HG02678 (cell line): ENCODE results near the gene PLXNA4.
"Not testable (repeated sequence)": the region's sequence is repeated elsewhere in the genome, so short reads cannot be mapped to it uniquely, and the experiment has no call there.

Experiments used
- ATAC-seq: cut with Tn5 transposase; IDR thresholded peaks from one replicate; pipeline ENCODE4 v1.9.1; 2021; ENCODE audit warnings: mild to moderate bottlenecking, moderate library complexity; ENCODE audit not compliant: unreplicated experiment

Gene PLXNA4

DNA sequence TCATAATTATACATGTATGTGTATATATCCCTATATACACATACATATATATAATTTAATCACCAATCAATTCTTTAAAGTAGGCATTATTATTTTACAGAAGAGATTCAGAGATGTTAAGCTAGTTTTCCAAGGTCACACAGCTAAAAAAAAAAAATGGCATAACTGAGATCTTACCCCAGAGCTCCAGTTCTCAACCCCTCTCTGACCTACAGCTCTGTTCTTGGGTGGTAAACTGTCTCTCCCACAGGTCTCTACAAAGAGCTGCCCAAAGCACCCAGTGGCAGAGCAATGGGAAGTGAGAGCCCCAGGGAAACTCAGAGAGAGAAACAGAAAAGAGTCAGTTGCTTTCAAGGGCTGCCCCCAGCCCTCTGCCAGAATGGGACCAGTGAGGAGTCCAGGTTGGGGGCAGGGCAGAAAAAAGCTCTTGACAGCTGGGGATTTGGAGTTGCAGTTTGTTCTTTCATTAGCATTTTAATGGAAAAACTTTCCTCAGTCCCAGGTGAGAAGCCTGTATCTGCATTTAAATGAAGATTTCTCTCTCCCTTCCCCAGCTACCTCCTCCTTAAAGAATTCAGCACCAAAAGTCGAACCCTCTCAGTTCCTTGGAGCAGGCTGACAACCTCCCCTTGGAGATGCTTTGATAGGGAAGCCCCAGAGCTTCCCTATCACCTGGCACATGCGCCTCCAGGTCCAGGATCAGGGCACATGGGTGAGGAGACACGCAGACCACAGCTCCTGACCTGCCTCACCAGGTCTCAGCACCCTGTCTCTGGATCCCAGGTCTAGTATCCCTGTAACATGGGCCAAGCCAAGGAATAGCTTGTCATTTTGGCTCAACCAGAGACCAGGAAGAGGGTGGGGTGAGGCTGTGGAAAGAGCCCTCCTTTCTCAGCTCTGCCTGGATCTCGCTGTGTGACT is 388.1 kb downstream of the PLXNA4 start:
- ATAC-seq: no peak

DNA sequence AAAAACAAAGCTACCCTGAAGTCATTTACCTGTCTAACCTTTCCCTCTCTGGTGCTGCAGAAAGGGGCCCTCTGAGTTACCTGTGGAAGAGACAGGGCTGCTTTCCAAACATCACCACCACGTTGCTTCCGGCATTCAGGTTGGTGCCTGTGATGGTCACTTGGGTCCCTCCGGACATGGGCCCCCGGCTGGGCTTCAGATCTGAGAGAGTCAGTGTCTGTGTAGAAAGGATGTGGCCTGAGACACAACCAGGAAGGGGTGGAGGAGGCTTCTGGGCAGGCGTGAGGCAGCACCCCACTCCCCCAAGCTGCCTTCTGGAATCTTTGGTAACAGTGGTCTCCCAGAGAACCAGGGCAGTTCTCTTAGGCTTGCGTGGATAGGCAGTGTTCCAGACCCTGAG is 388.9 kb downstream of the PLXNA4 start:
- no peak for ATAC-seq

DNA sequence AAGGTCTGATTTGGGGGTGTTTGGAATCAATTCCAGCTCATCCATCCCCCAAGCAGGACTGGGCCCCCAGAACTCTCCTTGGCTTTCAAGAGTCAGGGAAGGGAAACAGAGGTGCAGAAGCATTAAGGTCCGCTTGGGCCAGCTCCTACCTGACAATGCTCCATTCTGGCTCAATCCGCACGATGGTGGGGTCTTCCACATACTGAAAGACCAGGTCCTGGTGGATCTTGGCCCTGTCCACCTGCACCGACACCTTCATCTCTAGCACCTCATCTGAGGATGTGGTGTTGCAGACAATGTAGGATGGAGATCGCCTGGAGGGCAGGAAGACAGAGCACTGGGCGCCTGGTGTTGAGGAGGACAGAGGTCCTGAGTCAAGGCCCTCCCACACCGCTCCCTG is 391.1 kb downstream of the PLXNA4 start:
- ATAC-seq: no peak

DNA sequence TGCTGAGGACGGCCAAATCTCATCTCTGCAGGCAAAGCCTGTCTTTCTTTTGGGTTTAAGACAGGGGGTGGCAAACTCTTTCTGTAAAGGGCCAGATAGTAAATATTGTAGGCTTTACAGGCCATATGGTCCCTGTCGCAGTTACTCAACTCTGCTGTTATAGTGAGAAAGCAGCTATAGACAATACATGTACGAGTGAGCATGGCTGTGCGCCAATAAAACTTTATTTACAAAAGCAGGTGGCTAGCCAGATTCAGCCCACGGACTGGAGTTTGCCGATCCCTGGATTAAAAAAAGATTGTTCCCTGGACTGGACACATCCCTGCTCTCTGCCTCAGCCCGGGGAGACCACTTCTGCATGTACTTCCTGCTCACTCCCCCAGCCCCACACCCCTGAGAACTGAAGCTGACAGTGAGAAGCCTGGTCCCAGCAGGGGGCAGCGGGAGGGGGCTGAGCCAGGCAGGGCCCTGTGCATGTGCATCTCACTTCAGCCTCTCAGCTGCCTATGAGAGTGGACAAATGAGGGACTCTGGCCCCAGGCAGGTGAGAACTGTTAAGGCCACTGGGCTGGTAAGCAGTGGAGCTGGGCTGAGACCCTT is 392.4 kb downstream of the PLXNA4 start:
- ATAC-seq: no peak

DNA sequence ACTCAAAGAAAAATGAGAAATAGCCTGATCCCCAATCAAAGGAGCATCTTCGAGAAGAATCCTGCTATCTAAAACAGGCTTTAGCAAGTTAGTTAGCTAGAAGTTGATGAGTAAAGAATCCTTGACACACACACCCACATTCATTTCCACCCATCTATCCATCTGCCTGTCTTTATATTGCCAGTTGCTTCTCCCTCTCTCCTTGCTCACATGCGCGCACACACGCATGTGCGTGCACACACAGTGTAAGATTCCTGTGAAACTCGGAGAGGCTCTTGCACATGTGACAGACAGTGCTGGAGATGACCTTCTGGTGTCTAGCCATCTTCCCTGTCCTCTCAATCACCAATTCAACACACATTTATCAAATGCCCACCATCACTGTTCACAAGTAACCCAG is 393.3 kb downstream of the PLXNA4 start:
- ATAC-seq: no peak

DNA sequence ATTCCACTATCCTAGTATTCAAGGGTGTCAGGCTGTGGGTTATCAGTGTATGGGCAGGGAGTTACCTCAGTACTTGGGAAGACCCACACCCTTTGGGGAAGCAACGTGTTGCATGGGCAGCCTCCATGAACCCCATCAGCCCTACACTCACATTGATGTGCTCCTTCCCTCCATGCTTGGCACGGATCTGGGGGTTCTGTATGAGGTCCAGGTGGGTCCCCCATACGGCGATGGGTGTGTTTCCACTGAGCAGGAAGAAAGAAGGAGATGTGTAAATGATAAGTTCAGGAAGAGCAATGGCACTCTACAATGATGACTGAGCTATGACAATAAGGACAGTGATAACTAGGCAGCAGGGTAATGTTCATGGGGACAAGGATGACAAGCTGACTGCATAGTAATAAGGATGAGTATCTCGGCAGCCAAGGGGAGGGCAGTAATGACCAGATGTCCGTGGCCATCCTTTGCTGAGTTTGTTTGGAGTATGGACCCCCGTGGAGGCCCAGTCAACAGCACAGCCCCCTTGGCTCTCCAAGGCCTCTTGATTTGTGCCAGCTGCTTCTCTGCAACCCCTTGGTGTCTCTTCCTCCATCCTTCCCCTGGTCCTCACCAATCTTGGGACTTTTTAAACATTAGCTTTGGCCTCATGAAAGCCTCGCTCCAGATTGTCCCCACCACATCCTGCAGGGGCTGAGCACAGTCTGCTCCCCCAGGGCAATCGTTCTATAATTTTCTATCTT is 394.2 kb downstream of the PLXNA4 start:
- no peak for ATAC-seq

DNA sequence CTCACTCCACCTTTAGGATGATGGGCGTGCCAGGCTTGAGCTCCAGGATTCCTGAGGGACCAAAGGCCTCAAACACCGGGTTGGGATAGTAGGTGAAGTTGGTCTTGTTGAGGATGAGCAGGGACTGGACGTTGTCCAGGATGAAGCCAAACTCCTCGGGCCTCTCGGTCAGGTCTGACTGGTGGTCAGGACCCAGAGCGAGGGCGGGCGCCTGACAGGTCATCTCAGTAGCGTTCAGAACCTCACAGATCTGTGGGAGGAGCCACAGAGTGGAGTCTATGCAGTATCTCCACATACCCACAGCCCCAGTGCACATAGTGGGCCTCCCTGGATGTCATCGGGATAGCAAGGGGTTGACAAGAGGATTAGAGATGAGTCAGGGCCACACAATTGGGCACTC is 394.9 kb downstream of the PLXNA4 start:
- ATAC-seq: no peak

DNA sequence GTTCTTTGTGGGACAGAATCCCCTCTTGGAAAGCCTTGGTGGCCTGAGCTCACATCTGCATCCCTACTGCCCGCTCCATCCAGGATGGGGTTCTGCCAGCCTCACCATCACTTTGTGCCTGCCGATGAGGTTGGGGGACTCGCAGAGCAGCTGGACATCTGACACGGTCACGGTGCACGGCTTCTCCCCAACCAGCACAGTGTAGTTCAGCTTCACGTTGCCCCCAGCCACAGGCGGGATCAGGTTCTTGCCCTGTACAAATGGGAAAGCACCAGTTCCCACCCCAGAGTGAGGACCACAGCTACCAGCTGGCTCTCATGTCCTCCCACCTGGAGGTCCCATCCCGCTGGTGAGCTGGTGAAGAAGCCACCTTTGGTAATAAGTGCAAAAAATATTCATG is 395.8 kb downstream of the PLXNA4 start:
- ATAC-seq: no peak

DNA sequence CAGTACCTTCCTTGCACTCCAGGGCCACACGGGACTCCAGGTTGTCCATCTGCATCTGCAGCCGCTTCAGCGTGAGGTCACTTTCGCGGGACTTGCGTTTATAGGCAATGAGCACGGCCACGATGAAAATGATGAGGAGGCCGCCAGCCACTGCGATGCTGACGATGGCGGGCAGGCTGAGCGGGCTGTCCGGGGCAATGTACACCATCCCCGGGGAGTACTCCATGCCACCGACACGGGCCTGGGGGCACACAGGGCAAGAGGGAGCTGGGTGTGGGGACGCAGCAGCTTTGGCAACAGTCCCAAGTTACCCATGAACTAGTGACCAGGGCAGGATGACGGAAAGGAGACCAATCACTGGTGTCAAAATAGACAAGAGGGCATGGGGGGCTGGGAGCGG is 396.6 kb downstream of the PLXNA4 start:
- ATAC-seq: no peak

DNA sequence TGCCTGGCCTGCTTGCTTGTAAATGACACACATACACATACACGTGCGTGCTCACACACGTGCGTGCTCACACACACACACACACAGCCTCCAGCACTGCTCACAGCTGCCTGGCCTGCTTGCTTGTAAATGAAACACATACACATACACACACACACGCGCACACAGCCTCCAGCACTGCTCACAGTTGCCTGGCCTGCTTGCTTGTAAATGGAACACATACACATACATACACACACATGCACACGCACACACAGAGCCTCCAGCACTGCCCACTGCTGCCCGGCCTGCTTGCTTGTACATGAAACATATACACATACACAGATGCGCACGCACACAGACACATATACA is 397.2 kb downstream of the PLXNA4 start:
- ATAC-seq: no peak

DNA sequence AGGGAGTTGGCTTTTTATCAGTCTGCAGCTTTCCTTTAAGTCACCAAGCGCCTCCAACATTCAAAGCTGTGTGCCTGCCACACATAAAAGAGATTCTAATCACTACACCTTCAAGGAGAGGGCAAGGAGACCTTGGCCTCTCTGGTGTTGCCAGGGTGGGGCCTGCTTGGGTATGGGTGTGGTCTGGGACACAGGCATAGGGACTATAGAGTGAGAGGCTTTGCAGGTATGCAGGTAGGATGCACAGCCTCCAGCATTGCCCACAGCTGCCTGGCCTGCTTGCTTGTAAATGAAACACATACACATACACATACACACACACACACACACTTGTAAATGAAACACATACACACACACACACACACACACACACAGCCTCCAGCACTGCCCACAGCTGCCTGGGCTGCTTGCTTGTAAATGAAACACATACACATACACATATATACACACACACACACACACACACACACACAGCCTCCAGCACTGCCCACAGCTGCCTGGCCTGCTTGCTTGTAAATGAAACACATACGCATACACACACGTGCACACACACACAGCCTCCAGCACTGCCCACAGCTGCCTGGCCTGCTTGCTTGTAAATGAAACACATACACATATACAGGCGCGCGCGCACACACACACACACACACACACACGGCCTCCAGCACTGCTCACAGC is 397.7 kb downstream of the PLXNA4 start:
- not testable (repeated sequence) for ATAC-seq

DNA sequence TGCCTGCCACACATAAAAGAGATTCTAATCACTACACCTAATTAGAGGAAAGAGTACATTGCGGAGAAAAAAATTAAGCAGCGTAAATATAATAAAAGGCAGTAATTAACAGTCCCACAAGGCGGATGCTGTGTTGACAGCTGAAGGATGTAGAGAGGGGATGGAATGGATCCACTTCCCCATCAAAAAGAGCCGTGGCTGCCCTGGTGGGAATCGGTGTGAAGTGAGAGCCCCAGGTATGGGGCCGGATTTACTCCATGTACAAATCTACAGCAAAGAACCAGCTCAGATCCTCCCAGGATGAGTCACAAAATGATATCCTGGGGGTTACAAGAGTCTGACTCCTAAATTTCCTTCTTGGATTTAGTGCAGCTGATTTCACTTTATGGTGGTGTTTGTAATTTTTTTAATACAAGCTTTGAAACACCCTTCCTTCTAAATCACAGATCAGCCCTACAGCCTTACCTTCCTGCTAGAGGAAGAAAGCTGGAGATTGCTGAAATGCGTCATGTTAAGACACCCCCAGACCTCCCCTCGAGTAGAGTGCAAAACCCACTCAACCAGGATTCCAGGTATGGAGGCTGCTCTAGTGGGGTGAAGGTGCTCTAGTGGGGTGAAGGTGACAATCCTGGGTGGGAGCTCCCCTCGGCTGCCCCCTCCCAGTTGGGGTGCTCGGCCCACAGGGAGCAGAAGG is 398.4 kb downstream of the PLXNA4 start:
- no peak for ATAC-seq

DNA sequence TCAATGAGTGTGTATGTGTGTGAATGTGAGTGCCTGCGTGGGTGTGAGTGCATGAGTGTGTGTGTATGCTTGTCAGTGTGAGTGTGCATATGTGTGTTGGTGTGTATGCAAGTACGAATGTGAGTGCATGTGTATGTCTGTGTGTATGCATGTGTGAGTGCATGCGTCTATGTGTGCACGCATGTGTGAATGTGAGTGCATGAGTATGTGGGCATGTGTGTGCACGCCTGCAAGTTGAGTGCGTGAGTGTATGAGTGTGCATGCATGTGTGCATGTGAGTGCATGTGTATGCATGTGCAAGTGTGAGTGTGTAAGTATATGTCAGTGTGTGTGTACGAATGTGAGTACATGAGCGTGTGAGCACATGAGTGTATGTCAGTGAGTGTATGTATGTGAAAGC is 399.6 kb downstream of the PLXNA4 start:
- no peak for ATAC-seq

DNA sequence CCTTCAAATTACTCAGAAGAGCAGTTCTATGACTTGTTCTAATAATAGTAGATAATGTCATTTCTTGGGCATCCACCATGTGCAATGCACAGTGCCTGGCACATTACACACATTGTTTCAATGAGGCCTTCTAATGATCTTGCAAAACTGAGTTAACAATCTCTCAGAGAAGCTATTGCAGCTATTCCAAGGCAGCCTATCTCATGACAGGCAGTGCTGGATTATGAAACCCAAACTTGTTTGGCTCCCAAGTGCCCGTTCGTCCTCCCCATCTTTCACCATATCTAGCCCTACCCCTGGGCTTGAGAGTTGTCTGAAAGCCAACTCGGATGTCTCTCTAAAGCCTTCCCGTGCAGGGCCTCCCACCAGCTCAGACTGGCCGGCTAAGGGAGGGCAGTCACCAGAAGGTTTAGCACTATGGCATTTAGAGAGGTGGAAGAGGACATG is 405.1 kb downstream of the PLXNA4 start:
- ATAC-seq: no peak

DNA sequence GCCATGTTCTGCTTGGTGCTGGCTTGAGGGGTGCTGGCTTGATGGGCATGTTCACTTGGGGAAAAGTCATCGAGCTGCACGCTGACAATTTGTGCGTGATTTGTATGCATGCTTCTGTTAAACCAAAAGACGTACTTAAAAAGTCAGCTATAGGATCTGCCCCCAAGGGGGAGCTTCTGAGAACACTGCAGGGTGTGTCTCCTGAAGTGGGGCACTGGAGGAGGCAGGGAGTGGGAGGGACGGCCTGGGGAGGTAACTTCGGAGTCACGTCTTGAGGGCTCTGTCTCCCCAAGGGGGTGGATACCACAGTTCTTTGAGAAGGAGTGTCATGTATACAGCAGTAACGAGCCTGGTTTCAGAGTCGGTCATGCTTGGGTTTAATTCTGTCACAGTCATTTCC is 406.5 kb downstream of the PLXNA4 start:
- ATAC-seq: no peak

DNA sequence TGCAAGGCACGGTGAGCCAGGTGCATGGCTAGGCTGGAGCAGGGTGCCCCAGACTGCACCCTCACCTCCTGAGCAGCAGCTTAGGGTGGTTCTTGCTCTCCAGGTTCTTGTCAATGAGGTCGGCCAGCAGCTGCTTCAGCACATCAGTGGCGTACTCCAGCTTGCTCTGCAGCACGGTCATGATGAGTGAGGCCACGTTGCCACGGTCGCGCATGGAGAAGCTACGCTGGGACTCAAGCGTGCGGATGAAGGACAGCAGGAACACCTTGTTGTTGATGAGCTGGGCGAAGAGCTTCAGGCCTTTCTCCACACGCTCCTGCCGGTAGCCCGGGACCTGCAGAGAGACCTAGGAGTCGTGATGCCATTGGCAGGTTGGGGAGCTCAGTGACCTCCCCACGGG is 408.0 kb downstream of the PLXNA4 start:
- no peak for ATAC-seq

DNA sequence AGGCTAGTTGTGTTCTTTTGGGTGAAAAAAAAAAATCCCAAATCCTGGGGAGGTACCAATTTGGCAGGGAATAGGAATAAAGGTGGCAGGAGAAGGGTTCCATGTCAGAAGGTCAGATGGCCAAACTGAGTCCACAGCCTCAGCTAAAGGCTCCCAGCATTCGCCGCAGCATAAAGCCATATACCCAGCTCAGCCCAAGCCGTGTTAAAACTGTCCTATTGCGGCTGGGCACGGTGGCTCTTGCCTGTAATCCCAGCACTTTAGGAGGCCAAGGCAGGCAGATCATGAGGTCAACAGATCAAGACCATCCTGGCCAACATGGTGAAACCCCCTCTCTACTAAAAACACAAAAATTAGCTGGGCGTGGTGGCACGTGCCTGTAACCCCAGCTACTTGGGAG is 410.6 kb downstream of the PLXNA4 start:
- ATAC-seq: not testable (repeated sequence)

DNA sequence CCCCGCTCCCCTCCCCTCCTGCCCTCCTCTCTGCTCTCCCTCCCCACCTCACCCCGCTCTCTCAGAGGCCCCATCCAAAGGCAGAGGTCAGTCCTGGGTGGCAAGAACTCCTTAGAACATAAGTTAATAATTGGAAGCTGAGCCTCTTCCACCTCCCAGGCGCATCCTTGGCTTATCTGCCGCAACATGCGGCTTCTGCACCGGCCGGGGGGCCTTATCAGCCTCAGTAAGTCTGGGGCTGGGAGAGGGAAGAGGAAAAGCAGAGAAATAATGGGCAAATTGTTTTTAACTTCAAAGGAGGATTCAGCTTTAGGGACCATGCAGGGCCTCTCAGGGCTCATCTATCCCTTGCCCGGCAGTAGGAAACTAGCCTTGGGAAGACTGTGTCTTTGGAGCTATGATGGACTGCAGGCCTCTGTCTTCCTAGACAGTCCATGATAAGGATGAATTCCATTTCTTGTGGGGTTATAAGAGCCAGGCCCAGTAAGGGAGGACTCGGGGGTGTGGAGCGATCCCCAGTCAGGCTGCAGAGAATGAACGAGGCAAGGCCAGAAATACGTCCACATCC is 411.6 kb downstream of the PLXNA4 start:
- no peak for ATAC-seq

DNA sequence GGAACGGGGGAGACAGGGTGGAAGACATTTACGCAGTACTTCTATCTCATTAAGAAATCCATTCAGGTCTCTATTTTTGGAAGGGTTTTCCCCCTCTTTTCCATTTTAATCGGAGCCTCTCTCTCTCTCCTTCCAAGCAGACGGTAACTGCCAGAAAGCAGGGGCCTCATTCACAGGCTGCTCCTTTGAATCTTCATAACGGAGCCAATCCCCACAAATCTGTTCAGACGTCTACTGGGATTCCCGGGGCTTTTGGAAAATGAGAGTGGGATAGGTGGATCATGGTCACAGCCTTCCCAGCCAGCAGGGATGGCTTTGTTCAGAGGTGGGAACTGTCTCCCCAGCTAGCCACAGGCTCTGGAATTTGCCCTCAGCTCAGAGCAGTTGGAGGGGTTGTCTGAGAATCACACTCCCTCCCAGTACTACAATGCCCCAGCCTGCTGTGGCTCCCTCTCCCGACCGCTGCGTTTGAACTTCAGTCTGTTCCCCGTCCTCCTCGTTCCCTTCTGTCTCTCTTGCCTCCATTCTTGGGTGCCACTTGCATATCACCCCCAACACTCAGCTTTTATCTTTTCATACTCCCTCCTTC is 413.6 kb downstream of the PLXNA4 start:
- no peak for ATAC-seq

DNA sequence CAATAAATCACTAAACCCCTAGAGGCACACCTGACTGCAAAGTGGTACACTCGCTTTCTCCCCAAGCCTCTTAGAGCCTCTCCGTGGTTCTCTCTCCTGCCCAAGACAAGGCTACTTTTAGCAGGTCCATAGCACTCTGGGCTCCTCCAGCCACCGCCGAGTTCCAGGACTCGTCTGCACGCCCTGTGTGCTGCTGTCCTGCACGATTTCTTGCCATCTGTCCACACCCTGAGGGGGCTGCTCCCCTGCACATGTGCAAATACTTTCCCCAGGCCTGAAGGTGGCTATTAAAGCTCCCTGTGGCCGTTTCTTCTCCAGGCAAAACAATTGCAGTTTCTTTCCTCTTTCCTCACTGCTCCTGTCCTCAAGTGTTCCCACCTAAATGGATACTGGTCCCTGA is 414.3 kb downstream of the PLXNA4 start:
- no peak for ATAC-seq
